HG03045 (cell line): ENCODE results near the gene C19orf67.
"Not testable (repeated sequence)": the region's sequence is repeated elsewhere in the genome, so short reads cannot be mapped to it uniquely, and the experiment has no call there.

Source experiments
- ATAC-seq: cut with Tn5 transposase; IDR thresholded peaks from one replicate; pipeline ENCODE4 v1.9.1; 2021; ENCODE audit warnings: mild to moderate bottlenecking, moderate library complexity; ENCODE audit not compliant: unreplicated experiment

C19orf67 gene

GRCh38 chr19:14058182-14059092 lies 27.1 kb downstream of the C19orf67 start:
- no peak for ATAC-seq

DNA sequence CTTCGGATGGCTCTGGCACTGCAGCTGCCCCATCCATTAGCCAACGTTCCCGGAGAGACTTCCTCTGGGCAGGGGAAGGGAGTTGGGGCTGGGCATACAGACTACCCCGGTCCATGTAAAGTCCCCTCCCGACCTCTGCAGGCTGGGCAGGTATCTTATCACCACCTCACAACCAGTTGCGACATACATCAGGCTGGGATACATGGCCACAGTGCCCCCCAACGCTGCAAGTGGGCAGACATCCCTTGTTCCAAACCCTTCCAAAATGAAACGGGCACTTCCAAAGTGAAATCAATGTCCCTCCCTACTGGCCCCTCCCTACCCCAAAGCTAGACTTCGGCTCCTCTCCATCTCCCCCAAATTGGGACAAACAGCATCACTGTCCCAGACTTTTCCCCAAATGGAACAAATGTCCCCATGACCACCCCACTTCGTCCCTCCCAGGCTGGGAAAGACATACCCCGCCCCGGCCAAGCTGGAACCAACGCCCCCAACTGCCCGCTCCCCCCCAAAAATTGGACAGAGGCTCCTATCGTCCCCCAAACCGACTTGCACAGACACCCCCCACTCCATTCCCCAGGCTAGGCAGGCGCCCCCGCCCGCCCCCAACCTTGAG lies 28.7 kb downstream of the C19orf67 start:
- ATAC-seq, result no peak

DNA sequence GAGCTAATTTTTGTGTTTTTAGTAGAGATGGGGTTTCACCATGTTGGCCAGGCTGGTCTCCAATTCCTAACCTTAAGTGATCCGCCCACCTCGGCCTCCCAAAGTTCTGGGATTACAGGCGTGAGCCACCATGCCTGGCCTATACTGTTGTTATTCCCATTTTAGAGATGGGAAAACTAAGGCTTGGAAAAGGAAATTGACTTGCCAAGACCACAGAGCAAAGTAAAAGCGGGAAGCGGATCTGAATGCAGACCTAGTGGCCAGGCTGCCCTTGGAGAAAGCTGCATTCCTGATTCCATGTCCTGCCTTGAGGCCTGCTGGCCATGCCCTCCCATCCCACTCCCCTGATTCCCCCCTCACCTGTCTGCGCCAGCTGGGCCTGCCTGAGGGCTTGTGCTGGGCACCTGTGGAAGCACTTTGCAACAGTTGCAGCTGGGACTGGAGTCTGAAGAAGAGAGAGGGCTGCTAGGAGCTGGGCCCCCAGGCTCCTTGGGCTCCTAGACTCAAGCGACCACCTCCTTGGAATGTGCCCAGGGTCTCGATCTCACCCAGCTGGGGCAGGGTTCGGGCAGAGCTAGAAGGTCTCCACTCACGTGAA lies 29.4 kb downstream of the C19orf67 start:
- no peak for ATAC-seq

DNA sequence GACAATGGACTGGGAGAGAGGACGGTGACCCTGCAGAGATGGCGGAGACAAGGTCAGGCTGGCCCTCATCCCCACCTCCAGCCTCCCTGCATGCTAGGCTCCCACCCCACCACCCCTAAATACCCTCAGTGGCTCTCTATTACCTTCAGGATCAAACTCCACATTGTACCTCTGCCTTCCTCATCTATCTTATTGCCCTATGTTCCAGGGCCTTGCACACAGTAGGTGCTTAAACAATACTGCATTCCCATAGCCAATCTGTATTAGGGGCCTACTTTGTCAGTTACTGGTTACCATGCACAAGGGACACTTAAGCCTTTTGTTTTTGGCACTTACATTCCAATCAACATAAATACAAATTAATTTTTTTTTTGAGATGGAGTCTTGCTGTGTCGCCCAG lies 30.2 kb downstream of the C19orf67 start:
- ATAC-seq, result no peak

DNA sequence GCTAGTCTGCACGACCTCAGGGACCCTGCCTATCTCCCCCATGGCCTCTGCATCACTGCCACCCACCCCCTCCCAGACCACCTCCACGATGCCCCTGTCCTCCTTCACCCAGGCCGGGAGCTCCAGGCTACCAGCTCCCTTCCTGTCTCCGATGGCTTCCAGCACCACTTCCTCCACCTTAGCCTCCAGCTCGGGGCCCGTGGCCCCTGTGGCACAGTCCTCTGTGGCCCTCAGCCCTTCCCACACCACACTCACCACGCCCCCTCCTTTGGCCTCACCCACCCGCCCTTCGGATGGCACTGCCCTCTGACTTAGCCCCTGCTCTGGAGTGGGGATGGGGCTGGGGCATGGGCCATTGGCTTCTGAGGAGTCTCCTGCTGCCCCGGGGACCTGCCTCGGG lies 30.9 kb downstream of the C19orf67 start:
- ATAC-seq, result no peak

GRCh38 chr19:14054099-14054498 lies 31.5 kb downstream of the C19orf67 start:
- ATAC-seq, result no peak

- no peak for ATAC-seq
Measured at GRCh38 chr19:14053500-14053899, 32.1 kb downstream of the C19orf67 start.

DNA sequence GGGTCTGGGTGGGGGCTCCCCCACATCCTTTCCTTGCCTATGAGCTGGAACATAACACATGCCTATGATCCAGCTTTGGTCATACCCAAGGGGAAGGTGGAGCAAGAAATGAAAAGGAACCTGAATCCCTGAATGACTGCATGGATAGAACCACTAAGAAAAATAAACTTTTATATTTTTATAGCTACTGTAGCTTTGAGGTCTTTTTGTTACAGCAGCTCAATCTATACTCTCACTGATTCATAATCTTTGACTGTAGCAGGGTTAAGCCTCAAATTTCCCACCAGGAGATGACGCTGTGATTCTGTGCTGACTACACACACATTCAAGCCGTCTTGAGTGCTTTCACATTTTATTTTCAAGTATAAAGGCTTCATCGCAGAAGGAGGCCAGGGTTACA lies 32.6 kb downstream of the C19orf67 start:
- no peak for ATAC-seq

DNA sequence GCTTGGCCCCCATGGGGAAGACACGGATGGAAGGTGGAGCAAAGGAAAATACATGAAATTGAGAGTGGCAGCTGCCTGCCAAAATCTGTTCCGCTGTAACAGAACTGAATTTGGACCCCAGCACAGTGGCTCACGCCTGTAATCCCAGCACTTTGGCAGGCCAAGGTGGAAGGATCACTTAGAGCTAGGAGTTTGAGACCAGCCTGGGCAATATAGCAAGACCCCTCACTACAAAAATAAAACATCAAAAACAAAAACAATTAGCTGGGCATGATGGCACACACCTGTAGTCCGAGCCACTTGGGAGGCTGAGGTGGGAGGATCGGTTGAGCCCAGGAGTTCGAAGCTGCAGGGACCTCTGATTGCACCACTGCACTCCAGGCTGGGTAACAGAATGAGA lies 33.1 kb downstream of the C19orf67 start:
- no peak for ATAC-seq

- no peak for ATAC-seq
Measured at GRCh38 chr19:14051980-14052379, 33.6 kb downstream of the C19orf67 start.

- not testable (repeated sequence) for ATAC-seq
Measured at GRCh38 chr19:14050961-14051360, 34.6 kb downstream of the C19orf67 start.

- ATAC-seq, result no peak
Measured at GRCh38 chr19:14050512-14050911, 35.1 kb downstream of the C19orf67 start.

DNA sequence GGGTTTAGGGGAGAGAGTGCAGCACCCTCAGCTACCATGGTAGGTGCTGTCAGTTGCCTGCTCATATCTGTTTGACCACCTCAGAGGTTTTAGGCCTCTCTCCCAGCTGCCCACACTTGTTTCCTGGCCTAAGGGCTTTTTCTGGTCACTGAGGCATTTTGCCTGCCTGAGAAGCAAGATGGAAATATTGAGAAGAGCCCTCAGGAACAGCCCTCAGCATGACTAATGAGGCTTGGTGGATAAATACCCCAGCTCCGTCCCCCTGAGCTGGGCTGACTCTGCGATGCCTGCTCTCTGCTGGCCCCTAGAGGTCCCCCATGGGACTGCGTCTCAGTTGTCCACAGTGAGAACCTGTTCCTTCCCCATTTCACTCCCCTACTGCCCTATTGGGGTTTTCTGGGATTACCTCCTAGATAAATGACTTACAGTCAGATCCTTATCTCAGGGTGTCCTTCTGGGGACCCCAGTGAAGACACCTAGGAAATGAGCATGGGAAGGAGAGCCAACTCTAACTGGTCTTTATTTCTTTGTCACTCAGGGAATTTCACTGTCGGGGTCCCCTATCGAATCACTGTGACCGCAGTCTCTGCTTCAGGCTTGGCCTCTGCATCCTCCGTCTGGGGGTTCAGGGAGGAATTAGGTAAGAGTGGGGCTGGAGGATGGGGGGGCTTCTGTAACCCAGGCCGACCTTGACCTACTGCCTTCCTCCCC lies 37.0 kb downstream of the C19orf67 start:
- no peak for ATAC-seq

GRCh38 chr19:14047866-14048265 lies 37.7 kb downstream of the C19orf67 start:
- ATAC-seq, result not testable (repeated sequence)

DNA sequence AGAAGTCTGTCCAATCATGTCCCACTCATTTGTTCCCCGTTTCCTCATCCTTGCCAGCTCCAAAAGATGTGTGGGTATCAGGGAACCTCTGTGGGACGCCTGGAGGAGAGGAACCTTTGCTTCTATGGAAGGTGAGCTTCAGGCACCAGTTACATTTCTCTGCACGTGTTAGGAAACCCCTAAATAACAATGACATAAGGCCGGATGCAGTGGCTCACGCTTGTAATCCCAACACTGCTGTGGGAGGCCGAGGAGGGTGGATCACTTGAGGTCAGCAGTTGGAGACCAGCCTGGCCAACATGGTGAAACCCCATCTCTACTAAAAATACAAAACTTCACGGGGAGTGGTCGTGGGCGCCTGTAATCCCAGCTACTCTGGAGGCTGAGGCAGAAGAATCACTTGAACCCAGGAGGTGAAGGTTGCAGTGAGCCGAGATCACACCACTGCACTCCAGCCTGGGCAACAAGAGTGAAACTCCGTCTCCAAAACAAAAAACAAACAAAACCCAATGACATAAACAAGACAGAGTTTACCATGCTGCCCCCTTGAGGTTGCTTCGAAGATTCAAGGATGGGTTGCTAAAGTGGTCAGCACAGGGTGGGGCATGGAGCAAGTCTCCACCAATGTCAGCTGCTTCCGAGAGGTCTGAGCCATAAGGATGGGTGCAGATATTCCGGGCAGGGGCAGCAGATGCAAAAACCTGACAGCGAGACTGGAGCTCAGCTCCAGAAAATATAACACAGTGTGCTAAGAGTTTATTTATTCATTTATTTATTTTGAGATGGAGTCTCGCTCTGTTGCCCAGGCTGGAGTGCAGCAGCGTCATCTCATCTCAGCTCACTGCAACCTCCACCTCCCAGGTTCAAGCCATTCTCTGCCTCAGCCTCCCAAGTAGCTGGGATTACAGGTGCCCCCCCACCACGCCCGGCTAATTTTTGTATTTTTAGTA lies 42.6 kb downstream of the C19orf67 start:
- not testable (repeated sequence) for ATAC-seq

DNA sequence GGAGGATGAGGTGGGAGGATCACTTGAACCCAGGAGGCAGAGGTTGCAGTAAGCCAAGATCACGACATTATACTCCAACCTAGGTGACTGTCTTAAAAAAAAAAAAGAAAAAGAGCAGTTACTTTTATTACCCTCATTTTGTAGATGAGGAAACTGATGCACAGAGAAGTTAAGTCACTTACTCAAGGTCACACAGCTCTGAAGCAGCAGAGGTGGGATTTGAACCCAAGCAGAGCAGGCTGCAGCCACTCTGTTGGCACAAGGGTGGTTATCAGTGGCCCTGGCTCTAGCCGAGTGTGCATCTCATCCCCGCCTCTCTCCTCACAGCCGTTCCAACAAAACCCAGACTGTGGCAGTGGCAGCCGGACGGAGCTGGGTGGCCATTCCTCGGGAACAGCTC lies 46.4 kb downstream of the C19orf67 start:
- no peak for ATAC-seq

- ATAC-seq, result no peak
Measured at GRCh38 chr19:14035706-14036105, 49.9 kb downstream of the C19orf67 start.

DNA sequence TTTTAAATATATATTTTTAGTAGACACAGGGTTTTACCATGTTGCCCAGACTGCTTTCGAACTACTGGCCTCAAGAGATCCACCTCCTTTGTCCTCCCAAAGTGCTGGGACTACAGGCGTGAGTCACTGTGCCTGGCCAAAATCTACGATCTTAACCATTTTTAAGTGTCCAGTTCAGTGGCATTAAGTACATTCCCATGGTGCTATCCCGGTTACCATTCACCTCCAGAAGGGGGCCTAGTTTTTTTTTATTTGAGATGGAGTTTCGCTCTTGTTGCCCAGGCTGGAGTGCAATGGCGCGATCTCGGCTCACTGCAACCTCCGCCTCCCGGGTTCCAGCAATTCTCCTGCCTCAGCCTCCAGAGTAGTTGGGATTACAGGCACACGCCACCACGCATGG lies 50.4 kb downstream of the C19orf67 start:
- not testable (repeated sequence) for ATAC-seq

DNA sequence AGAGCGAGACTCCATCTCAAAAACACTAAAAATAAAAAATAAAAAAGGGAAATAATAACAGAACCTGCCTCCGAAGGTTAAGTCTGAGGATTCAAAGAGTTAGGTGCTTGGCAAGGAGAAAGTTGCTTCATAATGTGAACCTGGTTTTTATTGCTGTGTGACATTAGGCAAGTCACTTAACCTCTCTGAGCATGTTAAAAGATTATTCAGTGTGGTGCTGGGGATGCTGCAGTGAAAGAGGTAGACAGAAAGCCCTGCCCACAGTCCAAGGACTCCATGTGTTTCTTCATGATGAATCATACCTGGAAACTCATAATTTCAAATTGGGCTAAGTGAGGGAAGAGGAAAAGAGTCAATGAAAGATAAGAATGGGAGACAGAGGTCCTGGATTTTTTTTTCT lies 51.6 kb downstream of the C19orf67 start:
- no peak for ATAC-seq
